GM11168 (cell line): ENCODE data around the gene TRPC4.

Experiments
- in situ Hi-C: fragments of 300-500 bp; cut with MboI; formaldehyde crosslinking; loops from one replicate; pipeline ENCODE4 v1.12.0; 2022; ENCODE audit warnings: low sequenced_read_pairs; ENCODE audit not compliant: unreplicated experiment

The TRPC4 gene

DNA sequence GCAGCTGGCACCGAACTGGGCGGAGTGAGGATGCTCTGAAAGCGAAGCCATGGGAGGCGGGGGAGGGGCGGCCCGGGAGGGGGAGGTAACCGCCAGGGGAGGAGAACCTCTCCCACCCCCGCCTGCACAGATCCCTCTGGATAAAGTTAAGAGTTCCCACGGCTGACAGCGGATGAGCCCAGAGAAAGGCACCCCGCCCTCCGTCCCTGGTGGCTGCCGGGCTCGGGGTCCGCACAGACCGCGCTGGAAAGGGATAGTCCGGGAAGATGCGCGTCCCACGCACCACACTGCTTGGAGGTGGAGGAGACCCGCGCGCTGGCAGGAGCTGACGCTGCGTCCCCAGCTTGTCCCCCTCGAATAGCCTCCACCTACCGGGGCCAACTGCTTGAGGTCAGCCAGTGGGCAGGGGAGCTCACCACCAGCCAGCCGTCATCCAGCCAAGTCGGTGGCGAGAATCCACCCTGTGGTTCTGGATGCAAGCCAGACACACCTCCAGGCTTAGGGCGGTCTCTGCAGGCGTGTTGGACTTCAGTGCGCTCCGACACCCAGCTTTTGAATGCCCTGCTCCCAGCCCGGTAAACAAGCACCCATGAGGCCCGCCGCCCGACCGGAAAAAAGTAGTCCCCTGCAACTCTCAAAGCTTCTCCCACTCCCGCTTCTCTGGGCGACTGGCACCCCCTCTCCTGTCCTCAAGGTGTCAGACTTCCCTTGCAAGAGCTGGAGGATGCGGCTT is at the start of gene TRPC4:
Gene TRPC4 (minus strand): TSS at position 17 of the 733 bp plus-strand sequence. CDS start 86,439 bp downstream, outside the sequence.
- in situ Hi-C loops, result no loop called here

DNA sequence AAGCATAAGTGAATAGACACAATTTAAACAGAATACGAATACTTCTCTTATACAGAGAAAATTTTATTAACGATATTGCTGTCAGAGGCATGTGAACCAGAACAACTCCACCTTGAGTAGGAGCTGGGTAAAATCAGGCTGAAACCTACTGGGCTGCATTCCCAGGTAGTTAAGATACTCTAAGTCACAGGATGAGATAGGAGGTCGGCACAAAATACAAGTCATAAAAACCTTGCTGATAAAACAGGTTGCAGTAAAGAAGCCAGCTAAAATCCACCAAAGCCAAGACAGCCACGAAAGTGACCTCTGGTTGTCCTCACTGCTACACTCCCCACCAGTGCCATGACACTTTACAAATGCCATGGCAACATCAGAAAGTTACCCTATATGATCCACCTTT is 49.2 kb upstream of the TRPC4 start:
- in situ Hi-C loops, result no loop called here

DNA sequence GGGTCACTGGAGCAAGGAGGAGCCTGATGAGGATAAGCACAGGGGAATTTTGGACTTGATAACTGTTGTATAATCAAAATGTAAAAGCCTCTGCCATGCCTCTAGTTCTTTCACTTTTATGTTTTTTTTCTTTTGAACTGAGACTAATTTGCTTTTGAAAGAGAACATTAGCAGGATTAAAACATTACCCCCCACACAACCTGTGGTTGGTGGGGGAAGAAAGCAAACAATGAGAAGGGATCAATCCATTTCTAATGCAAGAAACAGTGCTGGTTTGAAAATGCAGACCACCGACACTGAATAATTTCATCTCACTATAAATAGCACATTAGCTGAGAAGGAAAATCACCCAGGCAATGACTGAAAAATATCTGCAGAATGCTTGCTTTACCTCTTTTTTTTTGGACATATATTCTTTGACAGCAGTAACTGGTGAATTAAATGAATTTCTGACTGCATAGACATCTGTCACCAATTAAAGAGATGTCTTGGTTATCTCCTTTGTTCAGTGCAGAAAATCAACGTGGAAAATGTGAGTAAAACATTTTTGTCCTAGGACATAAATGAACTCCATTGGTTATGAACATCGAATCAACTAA is 48.6 kb upstream of the TRPC4 start:
- in situ Hi-C loops, result no loop called here

DNA sequence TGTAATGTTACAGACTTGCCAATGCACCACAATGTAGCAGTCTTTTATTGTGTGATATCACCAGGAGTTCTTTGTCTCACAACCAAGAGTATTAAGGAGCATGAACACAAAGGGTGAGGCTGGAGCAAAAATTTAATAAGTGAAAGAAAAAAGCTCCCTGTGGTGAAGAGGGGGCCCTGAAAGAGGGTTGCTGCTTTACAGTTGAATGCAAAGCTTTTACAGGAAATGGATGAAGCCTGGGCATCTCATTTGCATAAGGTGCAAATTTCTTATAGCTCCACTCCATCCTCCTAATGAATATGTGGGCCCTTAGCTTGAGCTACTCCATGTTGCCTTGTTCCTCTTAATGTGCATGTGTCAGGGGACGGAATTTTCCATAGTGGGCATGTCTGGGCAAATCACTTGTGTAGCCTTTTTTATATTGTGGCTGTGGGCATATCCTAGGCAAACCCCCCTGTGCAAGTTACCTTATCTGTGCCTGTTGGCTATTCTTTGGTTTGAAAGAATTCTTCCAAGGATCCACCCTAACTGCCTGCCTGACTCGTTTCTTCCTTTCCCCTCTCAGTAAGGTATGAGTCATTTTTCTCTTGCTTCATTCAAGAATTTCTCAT is 45.3 kb upstream of the TRPC4 start:
- in situ Hi-C loops, result no loop called here

DNA sequence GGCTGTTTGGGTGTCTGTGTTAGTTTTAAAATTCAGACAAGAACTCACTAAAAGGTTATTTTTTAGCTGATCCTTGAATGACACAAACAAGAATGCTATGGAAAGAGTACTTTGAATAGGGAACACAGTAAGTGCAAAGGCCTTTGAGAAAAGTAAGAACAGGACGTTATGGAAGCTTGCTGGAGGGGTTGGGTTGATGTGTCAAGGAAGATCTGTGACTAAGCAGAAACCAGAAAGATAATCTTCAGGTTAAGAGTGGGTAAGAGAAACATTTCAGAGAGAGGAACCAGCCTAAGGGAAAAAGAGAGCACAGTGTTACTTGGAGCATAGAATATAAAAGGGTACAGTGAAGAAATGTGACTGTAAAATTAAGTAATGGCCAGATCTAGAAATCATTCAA is 41.2 kb upstream of the TRPC4 start:
- in situ Hi-C loops, result no loop called here

DNA sequence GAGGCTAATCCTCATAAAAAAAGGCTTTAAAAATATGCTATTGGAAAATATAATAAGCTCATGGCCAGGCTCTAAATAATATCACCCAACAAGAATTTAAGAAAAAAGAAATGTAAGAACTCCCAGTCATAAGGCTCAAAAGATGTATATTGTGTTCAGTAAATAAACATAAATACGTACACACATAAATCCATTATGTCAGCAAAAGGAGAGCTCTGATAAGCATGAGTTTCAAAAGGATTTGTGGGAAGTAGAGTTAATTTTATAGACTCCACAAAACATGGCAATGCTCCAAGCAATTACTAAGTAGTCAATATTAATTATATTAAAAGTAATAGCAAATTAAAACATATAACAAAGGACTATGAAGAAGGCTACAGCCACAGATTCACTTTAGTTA is 37.3 kb upstream of the TRPC4 start:
- in situ Hi-C loops, result no loop called here

DNA sequence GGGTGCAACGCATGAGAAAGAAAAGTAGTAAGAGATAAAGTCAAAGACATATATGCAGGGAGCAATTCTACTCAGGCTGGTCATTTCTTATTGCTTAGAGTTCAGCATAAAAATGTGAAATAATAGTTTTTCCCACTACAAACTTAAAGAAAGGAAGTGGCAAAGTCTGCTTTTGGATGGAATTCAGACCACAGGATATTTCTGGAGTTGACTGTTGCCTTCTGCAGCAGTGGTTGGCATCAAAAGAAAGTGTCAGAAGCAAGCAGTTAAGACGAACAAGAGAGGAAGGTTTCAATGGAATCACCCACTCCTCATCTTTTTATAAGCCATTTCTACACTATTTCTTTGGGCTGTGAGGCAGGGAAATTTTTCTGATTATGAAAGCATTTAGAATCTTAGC is 36.2 kb upstream of the TRPC4 start:
- in situ Hi-C loops, result no loop called here

DNA sequence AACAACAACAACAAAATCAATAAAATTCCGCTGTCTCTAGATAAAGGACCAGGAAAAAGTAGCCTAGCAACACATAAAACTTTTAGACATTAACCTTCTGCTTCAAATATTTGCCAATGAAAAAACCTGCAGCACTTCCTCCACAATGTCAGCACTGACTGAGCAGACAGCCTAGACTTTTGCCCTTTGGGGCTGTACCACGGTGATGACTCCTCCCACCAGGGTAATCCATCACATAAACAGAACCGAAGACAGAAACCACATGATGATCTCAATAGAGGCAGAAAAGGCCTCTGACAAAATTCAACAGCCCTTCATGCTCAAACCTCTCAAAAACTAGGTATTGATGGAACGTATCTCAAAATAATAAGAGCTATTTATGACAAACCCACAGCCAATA is 30.2 kb upstream of the TRPC4 start:
- in situ Hi-C loops, result no loop called here

DNA sequence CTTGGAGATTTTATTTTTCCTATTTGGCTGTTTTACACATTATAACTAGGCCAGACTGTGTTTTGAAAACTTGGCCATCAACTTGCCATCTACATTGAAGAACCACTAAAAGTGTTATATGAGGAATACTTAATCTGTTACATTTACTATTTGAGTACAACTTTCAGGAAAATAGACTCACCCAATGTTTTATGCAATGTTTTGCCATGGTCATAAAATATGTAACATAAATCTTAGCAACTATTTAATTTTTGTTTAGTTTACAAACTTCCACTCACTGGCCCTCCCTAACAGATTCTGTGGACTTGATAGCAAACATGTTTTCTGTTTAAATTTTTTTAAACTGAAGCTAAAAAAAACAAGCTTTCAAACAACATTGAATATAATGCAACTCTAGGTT is 23.7 kb upstream of the TRPC4 start:
- in situ Hi-C loops, result no loop called here

DNA sequence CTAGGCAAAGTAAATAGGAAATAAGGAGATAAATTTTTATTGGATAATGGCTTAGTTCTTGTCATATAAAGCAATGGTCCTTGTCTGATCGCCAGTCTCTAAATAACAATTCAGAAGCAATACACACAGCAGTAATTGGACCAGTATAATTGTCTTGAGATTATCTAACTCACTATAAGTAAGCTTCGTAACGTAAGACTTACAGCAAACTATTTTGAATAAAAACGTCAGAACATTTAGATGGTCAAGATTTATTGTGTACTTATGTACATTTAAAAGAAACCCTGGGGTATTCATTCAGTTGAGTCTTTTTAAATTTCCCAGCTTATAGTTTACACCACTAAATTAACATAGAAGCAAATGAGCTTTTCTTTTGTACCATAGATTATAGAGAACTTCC is 20.2 kb upstream of the TRPC4 start:
- in situ Hi-C loops, result no loop called here

DNA sequence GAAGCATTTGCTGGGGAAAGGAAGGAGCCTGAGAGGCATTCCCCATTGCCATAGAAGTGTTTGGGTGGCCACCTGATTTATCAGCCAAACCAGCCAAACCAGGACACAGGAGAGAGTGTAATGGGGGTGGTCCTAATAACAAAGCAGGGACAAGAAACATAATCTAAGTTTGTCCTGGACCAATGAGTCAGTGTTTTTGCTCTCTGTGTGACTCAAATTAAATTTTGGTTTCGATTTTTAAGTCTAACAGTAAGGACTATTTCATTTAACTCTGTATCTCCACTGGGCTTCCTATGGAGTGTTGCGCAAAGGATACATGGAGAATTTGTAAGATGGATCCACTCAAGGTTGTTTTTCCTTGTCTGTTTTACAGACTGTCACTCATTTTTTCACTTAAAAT is 19.5 kb upstream of the TRPC4 start:
- in situ Hi-C loops, result no loop called here

DNA sequence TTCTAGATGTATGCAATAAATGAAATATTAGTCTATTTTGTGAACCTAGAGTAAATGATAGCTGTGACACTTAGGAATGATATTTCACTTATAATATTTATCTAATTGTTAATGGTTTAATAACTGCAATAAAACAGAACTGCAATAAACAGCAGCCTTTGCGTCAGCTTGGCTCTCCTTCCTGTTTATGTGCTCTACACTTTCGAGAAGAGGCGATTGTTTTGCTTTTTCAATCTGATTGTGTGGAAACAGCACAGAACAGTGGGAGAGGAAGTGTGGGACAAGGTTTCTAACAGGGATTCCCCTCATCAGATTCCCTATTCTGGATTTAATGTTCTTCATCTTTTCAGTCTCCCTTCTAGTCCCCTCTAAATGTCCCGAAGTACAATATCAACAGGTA is 17.3 kb upstream of the TRPC4 start:
- in situ Hi-C loops, result no loop called here

DNA sequence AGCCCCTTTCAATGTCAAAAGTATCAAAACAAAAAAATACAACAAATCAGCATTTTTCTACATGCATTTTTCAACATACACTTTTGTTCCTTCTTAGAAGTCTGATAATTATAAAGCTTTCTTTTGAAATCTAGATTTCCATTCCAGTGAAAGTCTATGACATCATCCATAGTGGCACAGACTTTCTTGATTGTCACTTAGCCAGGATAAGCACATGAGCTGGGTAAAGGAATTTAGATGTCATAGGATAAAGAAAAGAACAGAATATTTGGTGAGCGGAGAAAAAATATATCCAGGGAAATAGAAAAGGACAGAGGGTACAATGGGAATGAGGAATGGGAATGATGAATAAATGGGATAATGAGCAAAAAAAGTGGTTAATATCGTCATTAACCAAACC is 15.1 kb upstream of the TRPC4 start:
- in situ Hi-C loops, result no loop called here

DNA sequence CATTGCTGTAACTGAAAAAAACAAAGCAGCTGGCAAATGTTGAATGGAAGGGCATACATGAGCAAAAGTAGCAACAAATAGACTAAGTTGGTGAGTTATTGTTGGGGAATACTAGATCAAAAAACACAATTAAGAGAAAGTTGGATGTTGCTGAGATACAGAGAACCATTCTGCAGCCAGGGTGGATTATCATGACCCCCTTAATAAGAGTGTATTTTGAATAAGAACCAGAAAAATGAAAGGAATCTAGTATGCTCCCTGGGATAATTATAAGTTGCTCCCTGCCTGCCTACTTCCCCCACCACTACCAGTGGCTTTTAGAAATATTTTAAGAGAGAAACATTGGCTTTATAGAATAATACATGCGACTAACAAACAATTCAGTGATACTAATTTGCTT is 14.5 kb upstream of the TRPC4 start:
- in situ Hi-C loops, result no loop called here

DNA sequence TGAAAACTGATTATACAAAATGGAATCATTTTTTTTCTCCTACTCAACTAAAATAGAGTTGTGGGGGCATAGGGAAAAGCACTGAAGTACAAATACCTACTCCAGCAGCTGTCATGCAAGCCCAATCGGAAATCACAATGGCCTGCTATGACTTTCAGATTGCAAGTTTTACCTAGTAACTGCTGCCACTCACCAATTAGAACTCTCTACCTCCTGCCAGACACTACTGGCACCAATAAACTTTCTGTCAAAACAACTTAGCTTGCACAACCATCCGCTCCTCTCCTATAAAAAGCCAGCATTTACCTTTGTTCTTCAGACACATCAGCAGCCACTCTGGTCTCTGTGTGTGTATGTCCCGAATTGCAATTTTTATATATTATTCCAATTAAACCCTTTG is 9.3 kb upstream of the TRPC4 start:
- in situ Hi-C loops, result no loop called here

DNA sequence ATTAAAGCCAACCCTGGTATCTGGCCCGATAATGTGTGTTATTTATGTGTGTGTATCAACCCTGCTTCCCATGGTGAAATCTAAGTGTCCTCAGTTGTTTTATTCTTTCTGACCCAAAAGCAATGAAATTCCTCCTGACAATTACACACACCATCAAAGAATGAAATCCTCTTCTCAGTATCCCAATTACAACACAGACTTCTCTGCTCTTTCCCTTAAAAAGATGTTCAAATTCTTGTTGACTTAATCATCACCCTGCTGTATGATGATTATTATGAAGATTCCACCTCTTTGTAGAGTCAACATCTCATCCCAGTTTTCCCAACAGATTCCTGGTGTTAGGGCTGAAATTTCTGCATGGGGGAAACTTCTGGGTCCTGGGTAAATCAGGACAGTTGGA is 8.9 kb upstream of the TRPC4 start:
- in situ Hi-C loops, result no loop called here

DNA sequence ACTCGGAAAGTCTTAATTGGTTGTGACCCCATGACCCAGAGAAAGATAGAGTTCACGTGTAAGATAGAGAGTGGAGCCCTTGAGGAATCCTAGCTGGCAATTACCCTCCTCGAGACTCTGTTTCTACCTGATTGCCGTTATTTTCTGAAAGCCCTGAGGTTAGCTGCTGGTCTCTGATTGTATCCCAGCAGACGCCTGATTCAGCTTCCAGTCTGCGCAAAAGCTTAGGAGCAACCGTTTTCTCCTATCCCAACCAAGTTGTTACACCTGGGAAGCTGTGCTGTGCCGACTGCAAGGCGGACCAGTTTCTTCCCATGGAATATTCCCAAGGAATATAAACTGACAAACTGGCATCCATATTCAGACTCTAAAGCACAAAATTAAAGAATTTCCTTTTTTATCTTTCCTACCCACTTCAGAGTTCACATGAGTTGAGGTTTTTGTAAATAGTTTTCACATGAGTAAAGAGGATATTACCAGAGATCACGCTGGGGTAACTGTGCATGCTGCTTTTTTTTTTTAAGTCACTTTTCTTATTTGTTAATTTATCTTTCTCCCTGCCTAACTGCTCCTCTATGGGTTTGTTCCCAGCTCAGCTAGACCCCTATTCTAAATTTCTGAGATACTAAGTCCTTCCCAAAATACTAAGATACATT is 1.5 kb upstream of the TRPC4 start:
- in situ Hi-C loops, result no loop called here

DNA sequence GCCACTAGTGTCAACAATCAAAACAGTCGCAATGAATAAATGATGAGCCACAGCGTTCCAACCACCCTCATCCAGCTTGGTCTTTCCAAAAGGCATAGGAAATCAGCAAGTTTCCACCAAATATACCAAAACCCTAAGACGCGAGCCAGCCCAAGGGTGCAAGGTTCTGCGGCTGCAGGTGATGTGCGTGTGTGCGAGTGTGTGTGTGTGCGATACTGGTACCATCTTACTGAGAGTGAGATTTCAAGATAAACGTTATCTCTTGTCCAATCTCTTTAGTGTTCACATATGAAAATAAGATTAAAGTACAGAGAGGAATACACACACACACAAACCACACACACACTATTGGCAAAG is 895 bp upstream of the TRPC4 start:
- in situ Hi-C loops, result no loop called here

DNA sequence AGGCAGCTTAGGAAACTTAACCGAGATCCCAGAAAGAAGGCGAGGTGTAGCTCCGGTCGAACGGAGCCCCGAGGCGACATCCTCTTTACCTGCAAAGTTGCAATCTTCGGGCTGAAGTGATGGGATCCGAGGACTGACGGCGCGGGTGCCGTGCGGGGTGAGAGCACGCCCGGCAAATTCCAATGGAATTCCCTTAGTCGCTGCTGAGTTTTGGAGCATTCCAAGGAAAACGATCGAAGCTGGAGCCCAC is 141 bp downstream of the TRPC4 start:
- in situ Hi-C loops, result no loop called here

DNA sequence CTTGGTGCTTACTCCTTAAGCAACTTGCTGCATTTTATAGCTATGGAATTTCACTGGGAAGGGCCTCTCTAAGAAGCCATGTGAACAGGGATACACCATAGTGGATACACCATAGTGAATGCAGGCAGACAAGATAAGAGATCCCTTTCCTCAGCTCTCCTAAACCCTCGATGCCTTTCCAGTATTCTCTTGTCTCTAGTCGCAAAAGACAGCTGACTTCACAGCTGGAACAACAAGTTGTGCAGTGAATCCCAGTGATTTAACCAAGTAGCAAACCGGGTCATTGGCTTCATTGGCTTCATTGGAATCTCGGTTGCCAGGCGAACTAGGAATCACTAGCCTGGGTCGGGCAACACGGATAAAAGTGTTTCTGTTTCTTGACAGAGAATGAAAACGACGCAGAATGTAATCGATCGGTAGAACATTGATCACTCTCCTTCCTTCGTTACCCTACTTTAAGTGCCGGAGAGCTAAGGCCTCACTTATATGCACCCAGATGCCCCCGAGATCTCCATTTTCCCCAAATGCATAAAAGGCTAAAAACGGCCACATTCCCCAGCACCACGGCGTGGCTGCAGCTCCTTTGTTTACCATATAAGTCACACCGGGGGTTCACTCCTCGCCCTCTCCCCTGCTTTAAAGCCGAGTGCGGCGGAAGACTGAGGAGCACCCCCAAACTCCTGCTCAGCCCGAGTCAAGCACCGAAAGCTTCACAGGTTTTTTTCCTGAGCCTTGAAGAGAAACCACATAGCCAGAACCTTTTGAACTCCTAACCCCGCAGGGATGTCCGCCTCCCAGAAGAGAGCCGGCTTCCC is 674 bp downstream of the TRPC4 start:
- in situ Hi-C loops, result no loop called here

DNA sequence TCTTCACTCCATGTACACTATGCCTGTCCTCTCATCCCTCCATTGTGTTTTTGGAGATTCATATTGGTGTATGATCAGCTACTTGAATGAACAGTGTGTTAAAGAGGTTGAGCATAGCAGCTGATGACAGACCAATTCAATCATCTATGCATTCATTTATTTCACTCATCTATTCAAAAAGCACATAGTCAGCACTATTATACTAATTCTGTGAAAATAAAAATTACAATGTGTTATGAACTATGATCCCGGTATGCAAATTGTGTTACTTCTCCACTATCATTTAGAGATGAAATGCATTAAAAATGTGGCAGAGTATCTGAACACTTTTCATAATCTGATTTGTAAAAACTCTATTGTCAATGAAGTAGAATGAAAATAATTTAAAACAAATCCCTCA is 5.9 kb downstream of the TRPC4 start:
- in situ Hi-C loops, result no loop called here
